Activated CD4-positive, alpha-beta T cell treated with anti-CD3 and anti-CD28 coated beads, Interleukin-2, Interleukin-6, amounts not matched to agents 100 ng/mL and 50 ng/mL, durations not matched to agents 16 hours and 8 hours (primary cell): Measurements from ENCODE around the gene TSPAN18.

Experiments
- DNase-seq: peaks from one replicate; pipeline ENCODE4 v3.0.0-alpha.2; 2020

TSPAN18 gene

GRCh38 chr11:44741976-44742375, 15.2 kb downstream of the TSPAN18 start:
- no peak for DNase-seq

- DNase-seq = no peak
These were observed 15.9 kb downstream of the TSPAN18 start for GRCh38 chr11:44742508-44743246.

GRCh38 chr11:44743326-44743725, 16.6 kb downstream of the TSPAN18 start:
- DNase-seq = no peak

GRCh38 chr11:44743959-44744557, 17.3 kb downstream of the TSPAN18 start:
- no peak for DNase-seq

- no peak for DNase-seq
These were observed 20.1 kb downstream of the TSPAN18 start for GRCh38 chr11:44746894-44747293.

GRCh38 chr11:44747316-44747715, 20.6 kb downstream of the TSPAN18 start:
- no peak for DNase-seq

GRCh38 chr11:44747836-44748235, 21.1 kb downstream of the TSPAN18 start:
- DNase-seq = no peak

- DNase-seq = no peak
These were observed 21.8 kb downstream of the TSPAN18 start for GRCh38 chr11:44748606-44749005.

GRCh38 chr11:44749189-44749588, 22.4 kb downstream of the TSPAN18 start:
- DNase-seq = no peak

- no peak for DNase-seq
These were observed 24.0 kb downstream of the TSPAN18 start for GRCh38 chr11:44750551-44751465.

GRCh38 chr11:44752300-44752699, 25.5 kb downstream of the TSPAN18 start:
- no peak for DNase-seq

- DNase-seq = no peak
These were observed 26.0 kb downstream of the TSPAN18 start for GRCh38 chr11:44752713-44753112.

GRCh38 chr11:44753961-44754645, 27.3 kb downstream of the TSPAN18 start:
- no peak for DNase-seq

GRCh38 chr11:44754876-44755555, 28.3 kb downstream of the TSPAN18 start:
- DNase-seq = no peak

GRCh38 chr11:44755556-44756523, 29.1 kb downstream of the TSPAN18 start:
- no peak for DNase-seq

GRCh38 chr11:44758983-44759382, 32.2 kb downstream of the TSPAN18 start:
- no peak for DNase-seq

- no peak for DNase-seq
These were observed 33.1 kb downstream of the TSPAN18 start for GRCh38 chr11:44759743-44760476.

- no peak for DNase-seq
These were observed 33.7 kb downstream of the TSPAN18 start for GRCh38 chr11:44760477-44760872.

GRCh38 chr11:44760917-44761550, 34.3 kb downstream of the TSPAN18 start:
- no peak for DNase-seq

GRCh38 chr11:44761551-44761961, 34.8 kb downstream of the TSPAN18 start:
- DNase-seq = no peak
